Measurements from ENCODE around the gene DEAF1.

- TF ChIP-seq, protein P1, sequence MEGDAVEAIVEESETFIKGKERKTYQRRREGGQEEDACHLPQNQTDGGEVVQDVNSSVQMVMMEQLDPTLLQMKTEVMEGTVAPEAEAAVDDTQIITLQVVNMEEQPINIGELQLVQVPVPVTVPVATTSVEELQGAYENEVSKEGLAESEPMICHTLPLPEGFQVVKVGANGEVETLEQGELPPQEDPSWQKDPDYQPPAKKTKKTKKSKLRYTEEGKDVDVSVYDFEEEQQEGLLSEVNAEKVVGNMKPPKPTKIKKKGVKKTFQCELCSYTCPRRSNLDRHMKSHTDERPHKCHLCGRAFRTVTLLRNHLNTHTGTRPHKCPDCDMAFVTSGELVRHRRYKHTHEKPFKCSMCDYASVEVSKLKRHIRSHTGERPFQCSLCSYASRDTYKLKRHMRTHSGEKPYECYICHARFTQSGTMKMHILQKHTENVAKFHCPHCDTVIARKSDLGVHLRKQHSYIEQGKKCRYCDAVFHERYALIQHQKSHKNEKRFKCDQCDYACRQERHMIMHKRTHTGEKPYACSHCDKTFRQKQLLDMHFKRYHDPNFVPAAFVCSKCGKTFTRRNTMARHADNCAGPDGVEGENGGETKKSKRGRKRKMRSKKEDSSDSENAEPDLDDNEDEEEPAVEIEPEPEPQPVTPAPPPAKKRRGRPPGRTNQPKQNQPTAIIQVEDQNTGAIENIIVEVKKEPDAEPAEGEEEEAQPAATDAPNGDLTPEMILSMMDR (IDR thresholded peaks at IDR 0.05; ENCODE audit: insufficient read depth, low read depth, low read length), result no peak
- no peak for TF ChIP-seq EZH2 (IDR thresholded peaks at IDR 0.05; ENCODE audit: insufficient read depth, low read length)
Observed at GRCh38 chr11:696955-697491, 2.0 kb upstream of the DEAF1 start.

All from astrocyte (in vitro differentiated cells and primary cell).